Stimulated activated naive CD8-positive, alpha-beta T cell treated with anti-CD3 and anti-CD28 coated beads, Interleukin-15, amount 100 ng/mL, for 72 hours (primary cell): ENCODE data around the gene TRIML2.

Experiments
- ATAC-seq: fragments of 150-1000 bp; cut with Tn5 transposase; 2 replicates; pipeline ENCODE4 v1.10.0; 2021; ENCODE audit warnings: mild to moderate bottlenecking, moderate library complexity
- DNase-seq, 2 donors: peaks; one replicate each; pipeline ENCODE4 v3.0.0; 2021 to 2022
- H3K27ac Mint-ChIP-seq, 2 donors: one replicate each; pipeline ENCODE4 v1.8.0; 2022; ENCODE audit warnings: mild to moderate bottlenecking in 2 of 2, mixed read lengths in 2 of 2, moderate library complexity in 2 of 2
- H3K27me3 Mint-ChIP-seq: one replicate; pipeline ENCODE4 v1.8.0; 2022; ENCODE audit warnings: mixed read lengths
- H3K4me1 Mint-ChIP-seq: one replicate; pipeline ENCODE4 v1.8.0; 2022; ENCODE audit warnings: mild to moderate bottlenecking, mixed read lengths
- H3K4me3 Mint-ChIP-seq, 2 donors: one replicate each; pipeline ENCODE4 v1.8.0; 2022; ENCODE audit warnings: mild to moderate bottlenecking in 2 of 2, mixed read lengths in 2 of 2, moderate library complexity in 1 of 2
- H3K9me3 Mint-ChIP-seq, 2 donors: one replicate each; pipeline ENCODE4 v1.8.0; 2022; ENCODE audit warnings: mixed read lengths in 2 of 2

The TRIML2 gene

DNA sequence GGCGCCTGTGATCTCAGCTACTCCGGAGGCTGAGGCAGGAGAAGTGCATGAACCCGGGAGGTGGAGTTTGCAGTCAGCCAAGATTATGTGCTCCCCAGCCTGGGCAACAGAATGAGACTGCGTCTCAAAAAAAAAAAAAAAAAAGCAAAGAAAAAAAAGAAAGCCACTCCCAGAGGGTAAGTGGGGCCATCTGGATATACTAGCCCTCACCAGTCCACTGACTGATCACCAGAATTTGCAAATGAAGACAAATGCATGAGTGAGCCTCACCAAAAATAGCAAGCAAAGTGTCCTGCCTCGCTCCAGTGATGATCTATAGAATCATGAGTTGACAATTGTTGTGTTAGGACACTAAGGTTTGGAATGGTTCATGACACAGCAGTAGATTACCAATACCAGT, 66.2 kb downstream of the TRIML2 start:
- no peaks in the 10 kb centered on the region for H3K27me3 Mint-ChIP-seq
- no peak overlapping the region for H3K27ac Mint-ChIP-seq
- H3K4me1 Mint-ChIP-seq, result no peaks in the 10 kb centered on the region
- H3K9me3 Mint-ChIP-seq, result peaks cover 5 to 8% of the 10 kb centered on the region in 2 donors
- DNase-seq, result no peak
- H3K4me3 Mint-ChIP-seq, result no peak overlapping the region
- ATAC-seq, result no peak

GRCh38 chr4:188042191-188042590, 67.2 kb downstream of the TRIML2 start:
- no peak for ATAC-seq
- H3K4me3 Mint-ChIP-seq, result no peak overlapping the region
- no peaks in the 10 kb centered on the region for H3K4me1 Mint-ChIP-seq
- no peaks in the 10 kb centered on the region for H3K27me3 Mint-ChIP-seq
- peaks cover 5 to 8% of the 10 kb centered on the region in 2 donors for H3K9me3 Mint-ChIP-seq
- DNase-seq, result no peak
- no peak overlapping the region for H3K27ac Mint-ChIP-seq

- peaks cover 5 to 8% of the 10 kb centered on the region in 2 donors for H3K9me3 Mint-ChIP-seq
- ATAC-seq (no peak), DNase-seq (no peak)
- H3K4me3 Mint-ChIP-seq, result no peak overlapping the region
- H3K4me1 Mint-ChIP-seq, result no peaks in the 10 kb centered on the region
- no peak overlapping the region for H3K27ac Mint-ChIP-seq
- H3K27me3 Mint-ChIP-seq, result no peaks in the 10 kb centered on the region
These were observed 67.7 kb downstream of the TRIML2 start for GRCh38 chr4:188041721-188042120.
